GM13976 (cell line): ENCODE data around the gene BCKDHA.
A peak's percentile ranks its signal among the peaks of the same experiment; 100 is the strongest.

Experiments
- DNase-seq: peaks from one replicate; pipeline ENCODE4 v3.0.0; 2012; ENCODE audit warnings: low spot score
- in situ Hi-C: fragments of 300-500 bp; cut with MboI; formaldehyde crosslinking; loops from one replicate; pipeline ENCODE4 v1.12.0; 2022; ENCODE audit warnings: low sequenced_read_pairs, mixed read lengths, inconsistent platforms; ENCODE audit not compliant: unreplicated experiment
- TF ChIP-seq, protein P1 (sequence below): IDR thresholded peaks from 2 replicates; pipeline ENCODE4 v1.5.1; 2012; ENCODE audit warnings: borderline replicate concordance, mild to moderate bottlenecking; ENCODE audit not compliant: insufficient read depth; ENCODE audit errors: extremely low read depth, missing control alignments, control extremely low read depth

Gene BCKDHA

DNA sequence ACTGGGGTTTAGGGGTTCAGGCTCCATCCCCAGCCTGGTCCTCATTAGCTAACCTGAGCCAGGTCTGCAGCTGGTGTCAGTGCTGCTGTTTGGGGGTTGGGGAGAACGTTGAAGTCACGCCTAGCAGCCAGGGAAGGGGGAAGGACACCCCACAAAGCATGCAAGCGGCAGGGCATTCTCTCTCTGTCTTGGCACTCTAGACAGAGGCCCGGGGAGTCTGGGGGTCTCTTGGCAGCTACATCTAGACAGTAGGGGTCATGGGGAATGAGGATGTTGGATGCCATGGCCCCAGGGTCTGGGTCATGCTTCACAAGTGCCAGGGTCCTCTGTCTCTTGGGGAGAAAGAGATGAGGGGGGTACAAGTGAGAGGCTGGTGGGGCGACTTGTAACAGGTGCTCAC lies 48.0 kb downstream of the BCKDHA start:
- in situ Hi-C loops: no loop called here
- DNase-seq: no peak
- TF ChIP-seq, protein P1, sequence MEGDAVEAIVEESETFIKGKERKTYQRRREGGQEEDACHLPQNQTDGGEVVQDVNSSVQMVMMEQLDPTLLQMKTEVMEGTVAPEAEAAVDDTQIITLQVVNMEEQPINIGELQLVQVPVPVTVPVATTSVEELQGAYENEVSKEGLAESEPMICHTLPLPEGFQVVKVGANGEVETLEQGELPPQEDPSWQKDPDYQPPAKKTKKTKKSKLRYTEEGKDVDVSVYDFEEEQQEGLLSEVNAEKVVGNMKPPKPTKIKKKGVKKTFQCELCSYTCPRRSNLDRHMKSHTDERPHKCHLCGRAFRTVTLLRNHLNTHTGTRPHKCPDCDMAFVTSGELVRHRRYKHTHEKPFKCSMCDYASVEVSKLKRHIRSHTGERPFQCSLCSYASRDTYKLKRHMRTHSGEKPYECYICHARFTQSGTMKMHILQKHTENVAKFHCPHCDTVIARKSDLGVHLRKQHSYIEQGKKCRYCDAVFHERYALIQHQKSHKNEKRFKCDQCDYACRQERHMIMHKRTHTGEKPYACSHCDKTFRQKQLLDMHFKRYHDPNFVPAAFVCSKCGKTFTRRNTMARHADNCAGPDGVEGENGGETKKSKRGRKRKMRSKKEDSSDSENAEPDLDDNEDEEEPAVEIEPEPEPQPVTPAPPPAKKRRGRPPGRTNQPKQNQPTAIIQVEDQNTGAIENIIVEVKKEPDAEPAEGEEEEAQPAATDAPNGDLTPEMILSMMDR: no peak

DNA sequence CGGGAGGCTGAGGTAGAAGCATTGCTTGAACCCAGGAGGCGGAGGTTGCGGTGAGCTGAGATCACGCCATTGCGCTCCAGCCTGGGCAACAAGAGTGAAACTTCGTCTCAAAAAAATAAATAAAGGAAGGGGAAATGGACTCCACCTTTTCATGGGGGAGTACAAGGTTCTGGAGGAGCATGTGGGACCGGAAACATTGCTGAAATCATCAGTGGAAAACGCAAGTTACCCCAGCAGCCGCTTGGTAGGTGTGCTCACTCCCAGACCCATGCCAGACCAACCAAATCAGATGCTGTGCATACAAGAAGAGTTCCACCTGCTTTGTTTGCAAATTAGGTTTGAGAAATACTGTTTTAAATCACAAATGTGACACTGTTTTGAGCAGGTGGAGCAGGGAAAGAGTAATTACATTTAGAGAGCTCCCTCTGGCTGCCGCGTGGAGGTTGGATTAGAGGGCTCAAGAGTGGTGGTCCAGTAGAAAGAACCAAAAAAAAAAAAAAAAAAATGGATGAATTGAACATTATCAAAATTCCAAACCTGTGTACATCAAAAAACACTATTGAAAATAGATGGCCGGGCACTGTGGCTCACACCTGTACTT lies 50.2 kb downstream of the BCKDHA start:
- in situ Hi-C loops: no loop called here
- DNase-seq: no peak
- TF ChIP-seq, protein P1: no peak

DNA sequence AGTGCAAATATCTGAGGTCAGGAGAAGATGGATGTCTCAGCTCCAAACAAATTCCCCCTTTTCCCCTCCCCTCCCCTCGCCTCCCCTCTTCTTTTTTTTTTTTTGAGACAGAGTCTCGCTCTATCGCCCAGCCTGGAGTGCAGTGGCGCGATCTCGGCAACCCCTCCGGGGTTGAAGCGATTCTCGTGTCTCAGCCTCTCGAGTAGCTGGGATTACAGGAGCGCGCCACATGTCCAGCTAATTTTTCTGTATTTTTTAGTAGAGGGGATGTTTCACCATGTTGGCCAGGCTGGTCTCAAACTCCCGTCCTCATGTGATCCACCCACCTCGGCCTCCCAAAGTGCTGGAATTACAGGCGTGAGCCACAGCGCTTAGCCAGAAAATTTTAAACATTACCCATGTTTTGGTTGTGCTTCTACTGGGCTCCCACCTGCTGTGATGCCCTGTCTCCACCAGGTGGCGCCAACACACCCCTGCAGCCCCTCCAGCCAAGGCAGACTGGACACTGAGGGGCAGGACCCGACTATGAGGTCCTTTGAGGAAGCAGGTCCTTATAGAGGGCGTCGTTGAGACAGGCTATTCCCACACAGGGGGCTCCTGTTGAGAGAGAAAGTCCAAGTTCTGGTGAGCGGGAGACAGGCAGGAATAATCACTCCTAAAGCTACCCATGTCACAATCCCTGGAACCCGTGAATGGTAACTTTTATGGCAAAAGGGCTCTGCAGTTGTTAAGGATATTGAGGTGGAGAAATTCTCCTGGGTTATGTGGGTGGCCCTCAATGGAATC lies 51.7 kb downstream of the BCKDHA start:
- in situ Hi-C loops: no loop called here
- TF ChIP-seq, protein P1: peak; percentile 98
- peak; percentile 90 for DNase-seq

DNA sequence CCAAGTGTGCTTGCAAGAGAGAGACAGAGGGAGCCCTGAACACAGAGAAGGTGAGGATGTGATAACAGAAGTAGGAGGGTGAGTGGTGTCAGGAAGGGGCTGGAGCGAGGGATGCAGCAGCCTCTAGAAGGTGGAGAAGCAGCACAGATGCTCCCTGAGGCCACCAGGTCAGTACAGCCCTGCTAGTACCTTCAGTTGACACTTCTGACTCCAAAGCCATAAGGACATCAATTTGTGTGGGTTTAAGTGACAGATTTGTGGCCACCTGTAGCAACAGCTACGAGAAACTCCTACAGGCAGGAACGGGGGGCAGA lies 52.2 kb downstream of the BCKDHA start:
- in situ Hi-C loops: no loop called here
- TF ChIP-seq, protein P1: no peak
- no peak for DNase-seq

DNA sequence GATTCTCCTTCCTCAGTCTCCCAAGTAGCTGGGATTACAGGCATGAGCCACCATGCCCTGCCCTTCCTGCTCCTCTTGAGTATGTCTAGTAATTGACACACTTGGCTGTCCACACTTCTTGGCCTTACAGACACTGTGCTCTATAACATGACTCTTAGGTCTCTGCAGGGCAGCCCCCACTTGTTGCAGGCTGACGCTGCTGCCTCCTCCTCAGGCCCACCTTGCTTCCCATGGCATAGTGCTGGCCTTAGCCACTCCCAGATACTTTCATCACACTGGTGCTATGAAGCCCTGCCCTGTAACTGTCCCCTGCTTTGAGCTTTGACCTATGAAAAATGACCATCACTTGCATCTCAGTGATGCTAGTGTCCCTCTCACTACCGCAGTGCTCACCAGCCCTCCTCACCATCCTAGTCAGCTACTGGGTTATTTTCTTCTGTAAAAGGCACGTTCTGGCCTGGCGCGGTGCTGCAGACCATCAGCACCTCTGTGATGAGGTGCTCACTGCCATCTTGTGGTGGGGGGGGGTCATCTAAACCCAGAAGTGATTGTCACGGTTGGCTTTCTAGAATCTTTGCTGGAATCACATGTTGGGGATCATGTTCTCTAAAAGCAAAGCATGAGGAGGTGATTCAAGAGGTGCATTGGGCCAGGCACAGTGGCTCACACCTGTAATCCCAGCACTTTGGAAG lies 55.1 kb downstream of the BCKDHA start:
- in situ Hi-C loops: no loop called here
- DNase-seq: no peak
- TF ChIP-seq, protein P1: no peak

DNA sequence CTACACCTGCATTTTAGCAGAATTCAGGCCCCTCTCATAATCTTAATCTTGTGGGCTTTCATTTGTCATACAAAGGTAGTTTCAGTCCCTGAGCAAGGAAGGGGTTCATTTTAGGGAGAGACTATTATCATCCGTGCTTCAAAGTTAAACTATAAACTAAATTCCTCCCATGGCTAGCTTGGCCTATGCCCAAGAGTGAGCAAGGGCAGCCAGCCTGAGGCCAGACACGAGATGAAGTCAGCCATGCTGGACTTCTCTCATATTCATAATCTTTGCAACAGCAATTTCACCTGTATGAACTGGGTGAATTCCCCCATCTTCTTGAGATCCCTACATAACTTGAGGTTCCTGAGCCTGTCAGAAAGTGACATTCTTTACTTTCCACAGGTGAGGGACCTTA lies 58.3 kb downstream of the BCKDHA start:
- TF ChIP-seq, protein P1: no peak
- DNase-seq: no peak
- in situ Hi-C loops: no loop called here
